HG02938 (cell line): ENCODE measurements around the gene EEF1A1.
A peak's percentile ranks its signal among the peaks of the same experiment; 100 is the strongest.
"Not testable (repeated sequence)": the region's sequence is repeated elsewhere in the genome, so short reads cannot be mapped to it uniquely, and the experiment has no call there.

Source experiments
- ATAC-seq: cut with Tn5 transposase; IDR thresholded peaks from one replicate; pipeline ENCODE4 v1.9.1; 2021; ENCODE audit warnings: mild to moderate bottlenecking, moderate library complexity; ENCODE audit not compliant: unreplicated experiment

Gene EEF1A1

DNA sequence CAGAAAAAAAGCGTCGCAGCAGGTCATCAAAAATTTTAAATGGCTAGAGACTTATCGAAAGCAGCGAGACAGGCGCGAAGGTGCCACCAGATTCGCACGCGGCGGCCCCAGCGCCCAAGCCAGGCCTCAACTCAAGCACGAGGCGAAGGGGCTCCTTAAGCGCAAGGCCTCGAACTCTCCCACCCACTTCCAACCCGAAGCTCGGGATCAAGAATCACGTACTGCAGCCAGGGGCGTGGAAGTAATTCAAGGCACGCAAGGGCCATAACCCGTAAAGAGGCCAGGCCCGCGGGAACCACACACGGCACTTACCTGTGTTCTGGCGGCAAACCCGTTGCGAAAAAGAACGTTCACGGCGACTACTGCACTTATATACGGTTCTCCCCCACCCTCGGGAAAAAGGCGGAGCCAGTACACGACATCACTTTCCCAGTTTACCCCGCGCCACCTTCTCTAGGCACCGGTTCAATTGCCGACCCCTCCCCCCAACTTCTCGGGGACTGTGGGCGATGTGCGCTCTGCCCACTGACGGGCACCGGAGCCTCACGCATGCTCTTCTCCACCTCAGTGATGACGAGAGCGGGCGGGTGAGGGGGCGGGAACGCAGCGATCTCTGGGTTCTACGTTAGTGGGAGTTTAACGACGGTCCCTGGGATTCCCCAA lies at the start of gene EEF1A1:
TSS of gene EEF1A1 (minus strand) at position 345 of the 663 bp plus-strand sequence. CDS start 1,006 bp downstream, outside the sequence.
- ATAC-seq = peak; percentile 60

DNA sequence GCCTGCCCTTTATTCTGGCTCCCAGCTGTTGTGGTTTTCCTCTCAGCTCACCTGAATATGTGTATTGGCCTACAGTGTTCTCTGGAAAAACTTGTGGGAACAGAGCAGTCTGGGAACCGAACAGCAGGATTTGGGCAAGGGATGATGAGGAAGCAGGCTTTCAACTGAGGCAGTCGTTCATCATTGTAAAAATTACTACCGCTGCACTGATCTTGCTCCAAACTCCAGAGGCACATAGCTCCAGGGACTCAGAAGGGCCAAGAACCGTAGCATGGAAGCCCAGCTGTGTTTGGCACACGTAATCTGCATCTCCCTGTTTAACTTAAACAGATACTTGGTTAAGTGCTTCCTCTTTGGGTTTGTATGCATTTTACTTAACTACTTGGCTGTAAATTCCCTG lies 48.3 kb upstream of the EEF1A1 start:
- no peak for ATAC-seq

DNA sequence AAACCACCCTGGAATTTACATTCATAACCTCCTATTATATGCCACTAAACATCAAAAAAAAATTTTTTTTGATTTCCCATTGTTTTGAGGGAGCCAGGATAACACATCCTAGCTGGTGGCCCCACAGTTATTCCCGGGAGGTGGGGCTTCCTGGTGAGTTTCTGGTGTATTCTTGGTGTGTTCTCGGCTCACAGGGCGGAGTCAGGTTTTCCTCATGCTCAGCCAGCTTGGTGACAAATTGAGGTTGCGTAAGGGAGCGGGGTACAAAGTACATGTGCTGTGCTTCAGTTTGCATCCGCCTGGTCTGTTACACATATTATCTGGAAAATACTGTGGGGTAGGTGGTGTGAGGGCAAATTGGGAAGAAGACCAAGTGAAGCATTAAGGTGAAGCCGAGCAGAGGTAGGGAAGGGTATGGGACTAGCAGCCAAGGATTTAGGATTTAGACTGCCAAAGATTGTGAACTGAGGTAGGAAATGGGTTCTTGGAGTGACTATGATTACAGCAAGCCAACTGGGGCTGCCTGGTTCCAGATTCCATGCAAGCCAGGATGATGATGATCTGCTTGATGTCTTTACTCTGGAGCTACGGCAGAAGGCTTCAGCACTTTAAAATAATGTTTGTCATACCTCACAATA lies 46.2 kb upstream of the EEF1A1 start:
- ATAC-seq = no peak

DNA sequence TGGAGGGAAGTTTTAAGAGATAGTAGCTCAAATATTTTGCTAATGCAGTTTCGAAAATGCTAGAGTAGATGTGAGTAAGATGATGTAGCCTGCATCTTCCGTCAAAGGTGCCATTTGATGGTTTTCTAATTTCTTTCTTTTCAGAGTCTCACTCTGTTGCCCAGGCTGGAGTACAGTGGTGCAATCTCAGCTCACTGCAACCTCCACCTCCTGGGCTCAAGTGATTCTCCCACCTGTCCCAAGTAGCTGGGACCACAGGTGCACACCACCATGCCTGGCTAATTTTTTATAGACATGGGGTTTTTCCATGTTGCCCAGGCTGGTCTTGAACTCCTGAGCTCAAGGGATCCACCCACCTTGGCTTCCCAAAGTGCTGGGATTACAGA lies 45.6 kb upstream of the EEF1A1 start:
- ATAC-seq = not testable (repeated sequence)

DNA sequence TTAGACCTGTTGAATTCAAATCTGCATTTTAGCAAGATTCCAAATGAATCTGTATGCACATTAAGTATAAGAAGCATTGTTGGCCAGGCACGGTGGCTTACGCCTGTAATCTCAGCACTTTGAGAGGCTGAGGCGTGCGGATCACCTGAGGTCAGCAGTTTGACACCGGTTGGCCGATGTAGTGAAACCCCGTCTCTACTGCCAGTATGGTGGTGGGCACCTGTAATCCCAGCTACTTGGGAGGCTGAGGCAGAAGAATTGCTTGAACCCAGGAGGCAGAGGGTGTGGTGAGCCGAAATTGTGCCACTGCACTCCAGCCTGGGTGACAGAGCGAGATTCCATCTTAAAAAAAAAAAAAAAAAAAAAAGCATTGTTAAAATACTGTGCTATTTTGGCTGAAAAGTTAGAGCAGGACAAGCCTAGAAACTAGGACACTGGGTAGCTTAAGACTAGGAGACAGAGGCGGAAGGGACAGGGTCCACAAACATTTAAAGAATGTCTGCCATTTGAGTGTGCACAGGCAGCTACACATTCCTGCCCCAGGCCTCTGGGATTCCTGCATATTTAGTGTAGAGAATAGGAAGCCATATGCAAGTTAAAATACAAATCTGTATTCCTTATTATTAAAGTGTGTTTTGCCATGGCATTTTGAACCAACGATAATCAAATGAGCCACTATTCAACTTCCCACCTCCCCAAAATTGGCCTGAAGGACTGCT lies 45.1 kb upstream of the EEF1A1 start:
- ATAC-seq = no peak

DNA sequence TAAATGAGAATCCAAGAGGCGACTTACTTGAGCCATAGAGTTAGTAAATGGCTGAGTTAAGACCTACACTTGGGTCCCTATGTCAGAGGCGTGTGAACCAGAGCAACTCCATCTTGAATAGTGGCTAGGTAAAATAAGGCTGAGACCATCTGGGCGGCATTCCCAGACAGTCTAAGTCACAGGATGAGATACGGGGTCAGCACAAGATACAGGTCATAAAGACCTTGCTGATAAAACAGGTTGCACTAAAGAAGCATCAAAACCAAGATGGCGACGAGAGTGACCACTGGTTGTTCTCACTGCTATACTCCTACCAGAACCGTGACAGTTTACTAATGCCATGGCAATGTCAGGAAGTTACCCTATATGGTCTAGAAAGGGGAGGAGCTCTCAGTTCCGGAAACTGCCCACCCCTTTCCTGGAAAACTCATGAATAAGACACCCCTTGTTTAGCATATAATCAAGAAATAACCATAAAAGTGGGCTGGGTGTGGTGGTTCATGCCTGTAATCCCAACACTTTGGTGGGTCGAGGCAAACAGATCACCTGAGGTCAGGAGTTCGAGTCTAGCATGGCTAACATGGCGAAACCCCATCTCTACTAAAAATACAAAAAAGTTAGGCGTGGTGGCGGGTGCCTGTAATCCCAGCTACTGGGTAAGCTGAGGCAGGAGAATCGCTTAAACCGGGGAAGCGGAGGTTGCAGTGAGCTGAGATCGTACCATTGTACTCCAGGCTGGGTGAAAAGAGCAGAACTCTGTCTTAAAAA lies 43.9 kb upstream of the EEF1A1 start:
- no peak for ATAC-seq

DNA sequence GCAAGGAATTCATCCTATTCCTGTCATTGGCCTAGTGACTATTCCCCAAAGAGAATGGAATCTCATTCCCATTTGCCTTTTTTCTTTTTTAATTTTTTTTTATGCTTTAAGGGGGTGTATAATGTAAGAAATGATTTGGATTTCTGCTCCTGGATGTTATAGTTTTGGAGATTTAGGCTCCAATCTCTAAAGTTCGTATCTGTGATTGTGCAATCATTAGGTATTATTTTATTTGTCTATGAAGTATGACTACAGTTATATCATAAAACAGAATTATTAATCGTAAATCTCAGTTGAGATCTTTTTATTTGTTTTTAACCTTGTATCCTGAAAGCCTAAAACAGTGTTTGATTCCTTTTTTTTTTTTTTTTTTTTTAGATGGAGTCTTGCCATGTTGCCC lies 41.7 kb upstream of the EEF1A1 start:
- ATAC-seq = no peak

DNA sequence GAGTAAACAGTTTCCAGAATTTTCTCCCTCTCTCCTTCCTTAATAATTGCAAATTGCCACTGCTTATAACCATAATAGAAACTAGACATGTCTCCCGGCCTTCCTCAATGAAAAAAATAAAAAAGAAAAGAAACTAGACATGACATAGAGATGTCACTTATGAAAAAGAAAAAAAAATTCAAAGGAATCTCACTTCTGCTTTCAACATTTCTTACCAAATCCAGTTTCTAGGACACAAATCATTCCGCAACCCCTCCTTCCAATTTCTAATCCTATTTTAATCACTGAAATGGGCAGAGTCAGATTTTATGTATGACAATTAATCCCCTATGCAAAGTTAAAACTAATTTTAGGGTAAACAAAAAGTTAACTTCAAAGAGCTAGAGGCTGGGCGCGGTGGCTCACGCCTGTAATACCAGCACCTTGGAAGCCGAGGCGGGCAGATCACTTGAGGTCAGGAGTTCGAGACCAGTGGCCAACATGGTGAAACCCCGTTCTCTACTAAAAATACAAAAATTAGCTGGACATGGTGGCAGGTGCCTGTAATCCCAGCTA lies 40.1 kb upstream of the EEF1A1 start:
- ATAC-seq = peak; percentile 63

DNA sequence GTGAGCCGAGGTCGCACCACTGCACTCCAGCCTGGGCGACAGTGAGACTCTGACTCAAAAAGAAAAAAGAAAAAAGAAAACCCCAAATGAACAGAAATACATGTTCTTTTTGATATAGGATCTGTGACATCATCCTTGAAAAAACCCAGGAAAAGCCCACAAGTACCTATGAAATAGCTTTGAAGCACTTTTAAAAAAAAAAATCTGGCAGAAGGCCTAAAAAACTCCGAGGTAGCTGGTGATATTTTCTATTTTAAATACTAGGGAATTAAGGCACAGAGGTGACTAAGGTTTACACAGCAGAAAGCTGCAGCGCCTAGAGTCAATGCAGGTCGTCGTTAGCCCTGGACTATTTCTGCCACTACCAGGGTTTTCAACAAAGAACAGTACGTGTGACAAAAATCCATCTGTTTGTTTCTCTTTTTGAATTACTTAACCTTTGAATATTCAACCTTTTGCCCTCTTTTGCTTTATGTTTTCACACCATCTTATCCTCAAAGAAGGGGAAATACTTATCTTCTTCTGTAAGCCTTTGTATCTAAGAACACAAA lies 39.4 kb upstream of the EEF1A1 start:
- ATAC-seq = peak; percentile 35

DNA sequence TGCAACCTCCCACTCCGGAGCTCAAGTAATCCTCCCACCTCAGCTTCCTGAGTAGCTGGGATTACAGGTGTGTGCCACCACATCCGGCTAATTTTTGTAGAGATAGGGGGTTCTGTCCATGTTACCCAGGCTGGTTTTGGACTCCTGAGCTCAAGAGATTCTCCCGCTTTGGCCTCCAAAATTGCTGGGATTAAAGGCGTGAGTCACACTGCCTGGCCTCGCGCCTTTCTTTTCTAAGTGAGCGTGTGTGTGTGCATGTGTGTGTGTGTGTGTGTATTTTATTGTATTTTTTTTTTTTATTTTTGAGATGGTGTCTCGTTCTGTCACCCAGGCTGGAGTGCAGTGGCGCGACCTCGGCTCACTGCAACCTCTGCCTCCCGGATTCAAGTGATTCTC lies 38.6 kb upstream of the EEF1A1 start:
- ATAC-seq = not testable (repeated sequence)

DNA sequence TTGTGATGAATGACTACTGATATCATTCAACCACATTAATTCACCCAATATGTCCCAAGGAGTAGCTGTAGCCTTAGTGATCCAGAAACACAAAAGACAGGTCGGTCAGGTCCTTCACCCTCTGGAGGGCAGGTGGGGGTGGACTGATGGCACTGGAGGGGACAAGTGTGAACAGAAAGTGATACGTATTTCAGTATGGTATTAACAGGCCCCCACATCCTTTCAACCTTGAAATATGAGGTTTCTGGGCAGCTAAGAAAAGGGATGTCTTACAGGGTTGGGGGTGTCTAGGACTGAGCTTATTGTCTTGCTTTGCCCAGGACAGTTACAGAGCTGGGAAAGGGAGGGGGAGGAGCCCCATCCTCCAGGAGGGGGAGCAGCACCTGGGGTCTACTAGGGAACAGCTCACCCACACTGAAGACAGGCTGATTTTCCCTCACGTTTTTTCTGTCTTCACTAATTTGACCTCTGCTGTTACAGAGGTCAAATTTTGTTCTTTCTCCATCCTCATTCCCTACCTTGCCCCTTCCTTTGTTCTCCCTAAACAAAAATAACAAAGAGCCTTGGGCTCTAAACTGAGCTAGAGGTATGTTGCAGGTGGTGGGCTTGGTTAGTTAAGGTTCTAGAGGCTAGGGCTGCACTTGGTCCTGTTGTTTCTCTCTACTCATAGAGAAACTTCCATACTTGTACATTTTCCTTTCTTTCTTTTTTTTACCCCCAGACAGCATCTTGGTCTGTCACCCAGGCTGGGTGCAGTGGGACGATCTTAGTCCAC lies 38.0 kb upstream of the EEF1A1 start:
- peak; percentile 57 for ATAC-seq

DNA sequence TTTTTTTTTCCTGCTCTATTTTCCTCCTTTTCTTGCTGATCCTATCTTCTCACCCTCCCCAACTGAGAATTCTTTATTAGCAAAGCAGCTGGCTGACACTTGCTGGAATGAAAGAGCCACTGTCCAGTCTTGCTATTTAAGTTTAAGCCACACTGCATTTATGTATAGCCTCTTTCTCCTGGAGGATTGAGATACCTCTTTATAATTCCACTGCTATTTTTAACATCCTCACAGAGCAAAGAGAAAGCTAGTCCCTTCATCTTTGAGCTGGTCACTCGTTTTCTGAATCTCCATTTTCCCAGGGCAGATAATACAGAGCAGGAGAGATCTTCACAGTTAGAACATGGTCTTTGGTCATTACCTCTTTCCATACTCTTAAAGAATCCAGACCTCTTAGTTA lies 36.0 kb upstream of the EEF1A1 start:
- no peak for ATAC-seq

DNA sequence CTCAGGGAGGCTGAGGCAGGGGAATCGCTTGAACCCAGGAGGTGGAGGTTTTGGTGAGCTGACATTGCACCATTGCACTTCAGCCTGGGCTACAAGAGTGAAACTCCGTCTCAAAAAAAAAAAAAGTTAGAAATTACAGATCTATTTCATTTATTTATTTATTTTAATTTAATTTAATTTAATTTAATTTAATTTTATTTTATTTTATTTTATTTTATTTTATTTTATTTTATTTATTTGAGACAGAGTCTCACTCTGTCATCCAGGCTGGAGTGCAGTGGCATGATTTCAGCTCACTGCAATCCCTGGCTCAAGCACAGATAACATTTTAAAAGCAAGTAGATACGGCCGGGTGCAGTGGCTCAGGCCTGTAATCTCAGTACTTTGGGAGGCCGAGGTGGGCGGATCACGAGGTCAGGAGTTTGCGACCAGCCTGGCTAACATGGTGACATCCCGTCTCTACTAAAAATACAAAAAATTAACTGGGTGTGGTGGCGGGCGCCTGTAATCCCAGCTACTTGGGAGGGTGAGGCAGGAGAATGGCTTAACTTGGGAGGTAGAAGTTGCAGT lies 34.6 kb upstream of the EEF1A1 start:
- ATAC-seq = not testable (repeated sequence)

DNA sequence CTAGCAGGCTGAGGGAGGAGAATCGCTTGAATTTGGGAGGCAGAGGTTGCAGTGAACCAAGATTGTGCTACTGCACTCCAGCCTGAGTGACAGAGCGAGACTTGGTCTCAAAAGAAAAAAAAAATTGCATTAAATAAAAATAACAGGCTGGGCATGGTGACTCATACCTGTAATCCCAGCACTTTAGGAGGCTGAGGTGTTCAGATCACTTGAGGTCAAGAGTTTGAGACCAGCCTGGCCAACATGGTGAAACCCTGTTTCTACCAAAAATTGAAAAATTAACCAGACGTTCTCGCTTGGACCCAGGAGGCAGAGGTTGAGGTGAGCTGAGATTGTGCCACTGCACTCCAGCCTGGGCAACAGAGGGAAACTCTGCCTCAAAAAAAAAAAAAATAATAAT lies 30.3 kb upstream of the EEF1A1 start:
- not testable (repeated sequence) for ATAC-seq

DNA sequence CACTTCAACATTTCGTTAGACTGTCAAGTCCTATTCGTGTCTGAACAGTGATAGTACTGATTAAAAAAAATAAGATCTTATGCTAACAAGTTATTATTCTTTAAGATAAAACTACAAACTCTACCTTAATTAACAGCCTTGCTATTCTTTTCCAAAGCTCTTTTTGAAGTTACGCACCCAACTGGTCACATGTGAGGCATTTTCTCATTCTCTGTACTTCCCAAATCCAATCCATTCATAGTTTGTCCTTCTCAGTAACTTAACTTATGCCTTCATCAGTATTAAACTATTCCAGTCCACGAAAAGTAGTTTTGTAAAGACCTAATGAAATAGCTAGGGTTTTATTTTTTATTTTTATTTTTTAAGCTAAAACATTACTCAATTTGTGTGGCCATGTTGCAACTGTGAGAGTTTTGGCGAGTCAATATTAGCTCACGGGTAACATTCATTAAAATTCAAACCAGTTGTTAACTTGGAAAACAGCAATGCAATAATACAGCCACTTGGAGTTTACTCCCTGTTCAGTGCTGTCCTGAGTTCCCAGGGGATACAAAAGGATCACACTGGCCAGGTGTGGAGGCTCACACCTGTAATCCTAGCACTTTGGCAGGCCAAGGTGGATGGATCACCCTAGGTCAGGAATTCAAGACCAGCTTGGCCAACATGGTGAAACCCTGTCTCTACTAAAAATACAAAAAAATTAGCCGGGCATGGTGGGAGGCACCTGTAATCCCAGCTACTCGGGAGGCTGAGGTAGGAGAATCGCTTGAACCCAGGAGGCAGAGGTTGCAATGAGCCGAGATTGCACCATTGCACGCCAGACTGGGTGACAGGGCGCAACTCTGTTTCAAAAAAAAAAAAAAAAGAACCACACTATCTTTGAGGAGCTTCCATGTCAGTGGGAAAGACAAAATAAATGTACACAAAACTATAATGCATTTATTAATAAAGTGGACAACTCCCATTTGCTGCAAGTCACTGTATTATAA lies 27.9 kb upstream of the EEF1A1 start:
- no peak for ATAC-seq

DNA sequence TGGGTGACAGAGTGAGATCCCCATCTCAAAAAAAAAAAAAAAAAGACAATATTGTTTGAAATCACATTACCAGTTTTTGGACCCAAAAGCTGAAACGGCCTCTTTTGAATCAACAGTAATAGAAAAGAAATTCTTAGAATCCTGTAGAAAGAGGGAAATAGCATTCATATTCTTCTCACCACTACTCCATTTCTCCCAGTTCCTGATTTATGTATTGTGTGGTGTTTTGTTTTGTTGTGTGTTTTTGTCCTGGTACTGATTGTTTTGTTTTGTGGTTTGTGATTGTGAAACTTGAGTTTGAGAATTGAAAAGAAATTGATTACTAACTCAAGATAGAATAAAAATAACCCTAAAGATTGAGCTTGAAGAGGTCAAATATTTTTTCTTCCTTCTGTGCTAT lies 26.2 kb upstream of the EEF1A1 start:
- ATAC-seq = no peak

DNA sequence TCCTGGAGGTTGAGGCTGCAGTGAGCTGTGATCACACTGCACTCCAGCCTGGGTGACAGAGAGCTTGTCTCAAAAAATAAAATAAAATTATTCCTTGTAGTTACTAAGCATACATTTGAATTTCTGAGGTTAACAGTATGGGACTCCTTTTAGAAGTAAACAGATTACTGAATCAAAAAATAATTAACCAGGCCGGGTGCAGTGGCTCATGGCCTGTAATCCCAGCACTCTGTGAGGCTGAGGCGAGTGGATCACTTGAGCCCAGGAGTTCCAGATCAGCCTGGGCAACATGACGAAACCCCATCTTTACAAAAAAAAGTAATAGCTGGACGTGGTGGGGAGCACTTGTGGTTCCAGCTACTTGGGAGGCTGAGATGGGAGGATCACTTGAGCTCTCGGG lies 22.1 kb upstream of the EEF1A1 start:
- no peak for ATAC-seq

DNA sequence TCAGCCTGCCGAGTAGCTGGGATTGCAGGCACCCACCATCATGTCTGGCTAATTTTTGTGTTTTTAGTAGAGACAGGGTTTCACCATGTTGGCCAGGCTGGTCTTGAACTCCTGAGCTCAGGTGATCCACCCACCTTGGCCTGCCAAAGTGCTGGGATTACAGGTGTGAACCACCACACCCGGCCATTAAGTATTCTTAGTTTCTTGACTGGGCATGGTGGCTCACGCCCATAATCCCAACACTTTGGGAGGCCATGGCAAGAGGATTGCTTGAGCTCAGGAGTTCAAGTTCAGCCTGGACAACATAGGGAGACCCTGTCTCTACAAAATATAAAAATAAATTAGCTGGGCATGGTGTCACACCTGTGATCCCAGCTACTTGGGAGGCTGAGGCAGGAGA lies 21.6 kb upstream of the EEF1A1 start:
- not testable (repeated sequence) for ATAC-seq
